ENCODE data around the gene KIF4B. TPM values are rescaled to one million over a fixed set of nuclear protein-coding genes. Genes with fewer than 3 reads are reported as not detected.

The KIF4B gene
- polyA plus RNA-seq, 1 of the 3 experiments (the other 2 are of a cell fraction) = 0.02 TPM

GRCh38 chr5:155046591-155046990 is 33.0 kb downstream of the KIF4B start:
- Histone ChIP-seq H3K27ac (ENCODE audit: low read depth in 2 of 2, low read length in 1 of 2) (no peak overlapping the region), H3K9me3 (no peaks in the 10 kb centered on the region), H3K9me2 (no peaks in the 10 kb centered on the region), H2AFZ (ENCODE audit: low read depth) (no peak overlapping the region), H3K79me2 (ENCODE audit: insufficient read depth) (no peaks in the 10 kb centered on the region), H3K4me3 (ENCODE audit: low read depth in 2 of 2, low read length in 1 of 2) (no peak overlapping the region), H3K27me3 (ENCODE audit: insufficient read depth) (no peaks in the 10 kb centered on the region), H3K4me1 (ENCODE audit: control insufficient read depth in 1 of 2, insufficient read depth in 2 of 2, low read depth in 1 of 2, low read length in 1 of 2) (no peaks in the 10 kb centered on the region), H3F3A (replicated peaks; ENCODE audit: insufficient read depth) (no peaks in the 10 kb centered on the region), H3K4me2 (no peak overlapping the region), H3K9ac (no peak overlapping the region), H3K36me3 (replicated peaks in 1 of 2; ENCODE audit: control insufficient read depth in 1 of 2, insufficient read depth in 2 of 2, low read length in 1 of 2) (no peaks in the 10 kb centered on the region), H4K20me1 (ENCODE audit: insufficient read depth) (no peaks in the 10 kb centered on the region)
- ChIA-PET POLR2A (no interaction called here), CTCF (interaction anchor here (1.0 kb wide), 1 partner anchor 93 kb away, joined by 3 read pairs; no protein-coding TSS in a partner anchor)
- 23% methylated on average over 2 of the region's 2 CpGs for WGBS (ENCODE audit: low lambda C conversion rate)
- no peak for DNase-seq
- TF ChIP-seq MEF2A (IDR thresholded peaks at IDR 0.05; ENCODE audit: borderline replicate concordance, low read depth) = no peak
- no peak for TF ChIP-seq ZBTB33 (IDR thresholded peaks at IDR 0.05; ENCODE audit: borderline replicate concordance, low read depth)
- no peak for TF ChIP-seq CTCF (IDR thresholded peaks at IDR 0.05)

GRCh38 chr5:155047818-155048217 is 34.3 kb downstream of the KIF4B start:
- Histone ChIP-seq H3K27me3 (ENCODE audit: insufficient read depth) (no peaks in the 10 kb centered on the region), H3K79me2 (ENCODE audit: insufficient read depth) (no peaks in the 10 kb centered on the region), H3K9me3 (no peaks in the 10 kb centered on the region), H3K4me1 (ENCODE audit: control insufficient read depth in 1 of 2, insufficient read depth in 2 of 2, low read depth in 1 of 2, low read length in 1 of 2) (no peaks in the 10 kb centered on the region), H3K27ac (ENCODE audit: low read depth in 2 of 2, low read length in 1 of 2) (no peak overlapping the region), H3K9ac (no peak overlapping the region), H3F3A (replicated peaks; ENCODE audit: insufficient read depth) (no peaks in the 10 kb centered on the region), H3K4me3 (ENCODE audit: low read depth in 2 of 2, low read length in 1 of 2) (no peak overlapping the region), H2AFZ (ENCODE audit: low read depth) (no peak overlapping the region), H3K36me3 (replicated peaks in 1 of 2; ENCODE audit: control insufficient read depth in 1 of 2, insufficient read depth in 2 of 2, low read length in 1 of 2) (no peaks in the 10 kb centered on the region), H3K9me2 (no peaks in the 10 kb centered on the region), H3K4me2 (no peak overlapping the region), H4K20me1 (ENCODE audit: insufficient read depth) (no peaks in the 10 kb centered on the region)
- no peak for DNase-seq
- ChIA-PET CTCF (no interaction called here), POLR2A (no interaction called here)
- WGBS (ENCODE audit: low lambda C conversion rate) = 62% methylated on average over 6 of the region's 8 CpGs
- TF ChIP-seq RAD21 (IDR thresholded peaks at IDR 0.05; ENCODE audit: low read length) (no peak), USF2 (IDR thresholded peaks at IDR 0.05; ENCODE audit: borderline replicate concordance, low read depth, low read length) (no peak), FOXJ3 (CRISPR knock-in tag; IDR thresholded peaks at IDR 0.05) (no peak)
